Stimulated activated CD4-positive, alpha-beta T cell treated with anti-CD3 and anti-CD28 coated beads, Interleukin-2, amount 100 ng/mL, for 48 hours (primary cell): Measurements from ENCODE around the gene ATPAF1.

ENCODE experiments used
- DNase-seq, 2 donors: peaks; one replicate each; pipeline ENCODE4 v3.0.0-alpha.2; 2020

Gene ATPAF1

DNA sequence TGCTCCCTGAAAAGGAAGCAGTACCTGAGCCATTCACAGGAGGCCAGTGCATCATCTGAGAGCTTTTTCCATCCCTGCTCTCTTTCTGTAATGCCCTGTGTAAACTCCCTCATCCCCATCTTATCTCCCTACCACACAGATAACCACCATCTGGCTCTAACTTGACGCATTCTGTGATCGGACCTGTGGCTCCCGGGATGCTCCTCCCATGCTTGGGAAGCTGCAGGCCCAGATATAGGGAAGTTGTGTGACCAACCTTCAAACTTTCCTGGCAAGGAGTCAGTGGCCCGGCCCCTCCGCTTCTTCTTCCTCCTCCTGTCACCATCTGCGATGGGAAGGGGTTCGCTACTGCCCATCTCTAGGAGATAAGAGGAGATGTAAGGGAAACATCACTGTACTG, 85.2 kb downstream of the ATPAF1 start:
- DNase-seq, result no peak
